B cell (primary cell): ENCODE results near the gene RGS3. TPM values are rescaled to one million over a fixed set of nuclear protein-coding genes. Genes with fewer than 3 reads are reported as not detected.

Source experiments
- ATAC-seq: fragments of 200-7000 bp; cut with Tn5 transposase; one replicate; pipeline ENCODE4 v1.10.0; 2021; ENCODE audit warnings: low read depth, mild to moderate bottlenecking, moderate number of reproducible peaks, moderate library complexity
- CTCF ChIA-PET: fragments of 350-600 bp; sonication (Branson Sonifier 250); formaldehyde crosslinking; loops from one replicate; lab custom pipeline; 2021; ENCODE audit warnings: antibody characterized with exemption, inconsistent platforms; lab: Charles Lee
- POLR2A ChIA-PET: fragments of 350-600 bp; sonication (Branson Sonifier 250); formaldehyde crosslinking; loops from one replicate; lab custom pipeline; 2021; ENCODE audit warnings: antibody characterized with exemption; lab: Charles Lee
- DNase-seq: peaks from one replicate; pipeline ENCODE4 v3.0.0; 2013
- H2AFZ ChIP-seq: 2 replicates; pipeline ENCODE4 v1.6.1; 2012; ENCODE audit warnings: mild to moderate bottlenecking, low read depth, low read length; ENCODE audit not compliant: insufficient read depth, poor library complexity, severe bottlenecking
- H3K27ac ChIP-seq, 2 donors: 1 replicate in 1 of 2; 2 replicates in 1 of 2; pipeline ENCODE4 v1.5.1; 2012 to 2013; ENCODE audit warnings: low read length in 2 of 2, mild to moderate bottlenecking in 2 of 2, moderate library complexity in 1 of 2
- H3K27me3 ChIP-seq, 4 experiments: fragments of 200-600 bp in 1 of 4; sonication (generic) in 1 of 4; replicated peaks in 1 of 4; 1 replicate in 2 of 4; 2 replicates in 2 of 4; pipeline versions ENCODE4 v1.6.1 to v1.7.0; 2013 to 2016; ENCODE audit warnings: low read length in 3 of 4, mild to moderate bottlenecking in 2 of 4, mixed read lengths in 1 of 4, moderate library complexity in 1 of 4; ENCODE audit not compliant: insufficient read depth in 4 of 4, control insufficient read depth in 3 of 4; ENCODE audit errors: control extremely low read depth in 1 of 4
- H3K36me3 ChIP-seq, 2 experiments: replicated peaks in 1 of 2; 1 replicate in 1 of 2; 2 replicates in 1 of 2; pipeline versions ENCODE4 v1.6.1 to v1.7.1; 2013; ENCODE audit warnings: low read length in 1 of 2; ENCODE audit not compliant: insufficient read depth in 2 of 2, control insufficient read depth in 1 of 2; ENCODE audit errors: control extremely low read depth in 1 of 2, extremely low read depth in 1 of 2
- H3K4me1 ChIP-seq, 2 donors: fragments of 200-600 bp in 1 of 2; sonication (generic) in 1 of 2; 1 replicate in 1 of 2; 2 replicates in 1 of 2; pipeline versions ENCODE4 v1.5.1 to v1.6.1; 2013 to 2017; ENCODE audit warnings: low read length in 2 of 2; ENCODE audit not compliant: control insufficient read depth in 2 of 2, insufficient read depth in 2 of 2
- H3K4me2 ChIP-seq: replicated peaks from 2 replicates; pipeline ENCODE3; 2012; ENCODE audit warnings: mild to moderate bottlenecking, low read depth, low read length; ENCODE audit not compliant: poor library complexity, severe bottlenecking
- H3K4me3 ChIP-seq, 5 experiments: fragments of 200-600 bp in 1 of 5; sonication (generic) in 1 of 5; 1 replicate in 3 of 5; 2 replicates in 2 of 5; pipeline versions ENCODE4 v1.5.1 to v1.7.0; 2011 to 2016; ENCODE audit warnings: low read length in 4 of 5, mild to moderate bottlenecking in 4 of 5, low read depth in 2 of 5, control low read depth in 1 of 5, moderate library complexity in 1 of 5; ENCODE audit not compliant: insufficient read depth in 1 of 5; ENCODE audit errors: control extremely low read depth in 1 of 5, extremely low read depth in 1 of 5
- H3K79me2 ChIP-seq: fragments of 200-600 bp; sonication (generic); one replicate; pipeline ENCODE4 v1.6.0; 2016; ENCODE audit warnings: low read length; ENCODE audit not compliant: control insufficient read depth, insufficient read depth
- H3K9ac ChIP-seq: fragments of 200-600 bp; sonication (generic); 2 replicates; pipeline ENCODE4 v1.6.1; 2017; ENCODE audit warnings: mild to moderate bottlenecking, low read length, moderate library complexity
- H3K9me3 ChIP-seq, 3 donors: one replicate each; pipeline versions ENCODE4 v1.6.1 to v1.7.1; 2013; ENCODE audit warnings: low read length in 2 of 3; ENCODE audit not compliant: control insufficient read depth in 2 of 3, insufficient read depth in 1 of 3; ENCODE audit errors: control extremely low read depth in 1 of 3
- H4K20me1 ChIP-seq: 2 replicates; pipeline ENCODE4 v1.6.0; 2012; ENCODE audit warnings: mild to moderate bottlenecking, low read length; ENCODE audit not compliant: insufficient read depth, control insufficient read depth, poor library complexity, severe bottlenecking
- H3K27ac Mint-ChIP-seq: one replicate; pipeline ENCODE4 v1.8.0; 2021; ENCODE audit warnings: mixed read lengths
- H3K27me3 Mint-ChIP-seq: one replicate; pipeline ENCODE4 v1.8.0; 2021; ENCODE audit warnings: mixed read lengths
- H3K4me1 Mint-ChIP-seq: one replicate; pipeline ENCODE4 v1.8.0; 2021; ENCODE audit warnings: mixed read lengths
- H3K4me3 Mint-ChIP-seq: one replicate; pipeline ENCODE4 v1.8.0; 2021; ENCODE audit warnings: mixed read lengths
- H3K9me3 Mint-ChIP-seq: one replicate; pipeline ENCODE4 v1.8.0; 2022; ENCODE audit warnings: mixed read lengths; ENCODE audit not compliant: insufficient read depth
- EZH2 ChIP-seq: IDR thresholded peaks from 2 replicates; pipeline ENCODE4 v1.6.1; 2012; ENCODE audit warnings: borderline replicate concordance, low read depth, mild to moderate bottlenecking, moderate library complexity, low read length; ENCODE audit not compliant: insufficient read depth, poor library complexity, severe bottlenecking
- WGBS: methylation state at CpG from one replicate; pipeline ENCODE4 v1.1.5; 2013; ENCODE audit warnings: missing lambda C conversion rate; ENCODE audit not compliant: insufficient coverage; 5-methylcytosine and 5-hydroxymethylcytosine counted together
- intact Hi-C: fragments of 100-400 bp; cut with micrococcal nuclease; formaldehyde crosslinking; loops from one replicate; pipeline ENCODE4 v1.10.0; 2022
- polyA plus RNA-seq: library from polyadenylated mRNA; depleted of rRNA; stranded (reverse); fragments of >200 nt; gene quantifications from 2 replicates; pipeline ENCODE4 v1.2.3, GENCODE V29; 2012
- total RNA-seq, 2 donors: library from RNA; stranded (reverse); fragments of 120-200 nt in 1 of 2; gene quantifications; 1 replicate in 1 of 2; 2 replicates in 1 of 2; pipeline versions ENCODE4 v1.2.3 to v1.2.4, GENCODE V29; 2013 to 2022
- TF ChIP-seq, protein P1 (sequence below): fragments of 200-600 bp; IDR thresholded peaks from one replicate; pipeline ENCODE4 v1.8.0; 2022; ENCODE audit warnings: antibody characterized with exemption, mild to moderate bottlenecking

Gene RGS3
- total and polyA plus RNA-seq, 2 donors (not counting 1 experiment from before 2014, with no cell fraction given) = 12.0 to 15.6 TPM

DNA sequence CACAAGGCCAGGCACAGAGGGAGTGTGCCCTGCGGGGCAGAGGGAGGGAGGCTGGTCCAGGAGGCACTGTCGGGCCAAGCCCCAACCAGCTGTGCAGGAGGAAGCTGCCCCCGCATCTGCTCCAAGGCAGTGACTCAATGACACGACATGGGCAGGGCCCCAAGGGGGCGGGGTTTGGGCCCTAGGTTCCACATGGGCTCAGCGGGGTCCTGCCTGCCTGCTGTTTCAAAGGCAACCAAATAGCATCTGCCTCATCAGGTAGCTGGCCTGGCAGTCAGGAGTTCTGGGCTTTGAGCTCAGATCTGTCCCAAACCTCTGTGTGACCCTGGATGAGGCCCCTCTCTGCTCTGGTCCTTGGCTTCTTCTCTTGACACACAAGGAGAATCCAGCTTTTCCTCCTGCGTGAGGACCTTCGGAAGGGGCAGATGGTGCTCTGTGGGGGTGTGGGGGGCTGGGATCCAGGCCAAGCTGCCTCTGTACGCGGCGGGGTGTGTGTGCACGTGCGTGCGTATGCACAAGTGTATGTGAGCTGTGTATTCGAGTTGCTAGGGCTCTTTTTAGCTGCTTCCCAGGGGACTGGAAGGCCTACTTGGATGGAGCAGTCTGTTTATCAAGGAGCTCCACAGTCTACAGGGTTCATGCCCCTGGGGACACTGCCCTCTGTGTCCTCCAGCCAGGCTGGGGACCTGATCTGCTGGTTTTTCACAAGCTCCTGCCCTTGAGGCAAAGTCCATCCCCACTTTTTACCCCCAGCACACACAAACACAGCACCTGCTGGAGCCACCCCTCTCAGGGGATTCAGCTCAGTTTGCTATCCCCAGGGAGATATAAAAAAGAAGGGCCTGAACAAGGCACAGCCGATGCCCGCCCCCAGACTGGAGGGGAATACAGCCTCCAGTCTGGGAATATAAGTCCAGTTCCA is 138.9 kb downstream of the RGS3 start:
- 28% methylated on average over 14 of the region's 17 CpGs for WGBS
- ChIA-PET POLR2A (interaction anchor here (1.1 kb wide), 1 partner anchor 20 kb away, joined by 3 read pairs; no protein-coding TSS in a partner anchor), CTCF (interaction anchor here (0.8 to 4.3 kb wide), 7 partner anchors 11 to 328 kb away, joined by 3 to 27 read pairs (median 7); no protein-coding TSS in a partner anchor)
- Mint-ChIP-seq H3K4me1 (peaks cover 19% of the 10 kb centered on the region), H3K27ac (no peak overlapping the region), H3K27me3 (no peaks in the 10 kb centered on the region), H3K4me3 (no peak overlapping the region), H3K9me3 (no peaks in the 10 kb centered on the region)
- ATAC-seq = peak; percentile 74
- Histone ChIP-seq H3K9ac (no peak overlapping the region), H3K36me3 (peaks cover 0 to 7% of the 10 kb centered on the region in 2 experiments), H3K27me3 (peaks cover 0 to 4% (median 0%) of the 10 kb centered on the region in 4 experiments), H3K79me2 (no peaks in the 10 kb centered on the region), H3K4me2 (no peak overlapping the region), H3K9me3 (peaks cover 0 to 4% (median 0%) of the 10 kb centered on the region in 3 donors), H3K27ac (no peak overlapping the region), H3K4me1 (peaks cover 0 to 15% of the 10 kb centered on the region in 2 donors), H4K20me1 (no peaks in the 10 kb centered on the region), H3K4me3 (no peak overlapping the region), H2AFZ (peak overlapping the region; percentile 18)
- peak; percentile 38 for DNase-seq
- TF ChIP-seq, protein P1, sequence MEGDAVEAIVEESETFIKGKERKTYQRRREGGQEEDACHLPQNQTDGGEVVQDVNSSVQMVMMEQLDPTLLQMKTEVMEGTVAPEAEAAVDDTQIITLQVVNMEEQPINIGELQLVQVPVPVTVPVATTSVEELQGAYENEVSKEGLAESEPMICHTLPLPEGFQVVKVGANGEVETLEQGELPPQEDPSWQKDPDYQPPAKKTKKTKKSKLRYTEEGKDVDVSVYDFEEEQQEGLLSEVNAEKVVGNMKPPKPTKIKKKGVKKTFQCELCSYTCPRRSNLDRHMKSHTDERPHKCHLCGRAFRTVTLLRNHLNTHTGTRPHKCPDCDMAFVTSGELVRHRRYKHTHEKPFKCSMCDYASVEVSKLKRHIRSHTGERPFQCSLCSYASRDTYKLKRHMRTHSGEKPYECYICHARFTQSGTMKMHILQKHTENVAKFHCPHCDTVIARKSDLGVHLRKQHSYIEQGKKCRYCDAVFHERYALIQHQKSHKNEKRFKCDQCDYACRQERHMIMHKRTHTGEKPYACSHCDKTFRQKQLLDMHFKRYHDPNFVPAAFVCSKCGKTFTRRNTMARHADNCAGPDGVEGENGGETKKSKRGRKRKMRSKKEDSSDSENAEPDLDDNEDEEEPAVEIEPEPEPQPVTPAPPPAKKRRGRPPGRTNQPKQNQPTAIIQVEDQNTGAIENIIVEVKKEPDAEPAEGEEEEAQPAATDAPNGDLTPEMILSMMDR = no peak
- TF ChIP-seq EZH2 = no peak
- intact Hi-C loops = no loop called here

GRCh38 chr9:113603048-113603375 is 139.5 kb downstream of the RGS3 start:
- H3K4me2 ChIP-seq = no peak overlapping the region
- no peak overlapping the region for H3K9ac ChIP-seq
- ATAC-seq = no peak
- TF ChIP-seq, protein P1 = no peak
- no peak for TF ChIP-seq EZH2
- peaks cover 0 to 4% (median 0%) of the 10 kb centered on the region in 3 donors for H3K9me3 ChIP-seq
- Mint-ChIP-seq H3K4me1 (peaks cover 19% of the 10 kb centered on the region), H3K27ac (no peak overlapping the region), H3K27me3 (no peaks in the 10 kb centered on the region), H3K9me3 (no peaks in the 10 kb centered on the region), H3K4me3 (no peak overlapping the region)
- no peak overlapping the region for H3K4me3 ChIP-seq
- no peak for DNase-seq
- H3K4me1 ChIP-seq = peaks cover 0 to 15% of the 10 kb centered on the region in 2 donors
- peak overlapping the region; percentile 18 for H2AFZ ChIP-seq
- no peaks in the 10 kb centered on the region for H3K79me2 ChIP-seq
- H3K27me3 ChIP-seq = peaks cover 0 to 4% (median 0%) of the 10 kb centered on the region in 4 experiments
- POLR2A ChIA-PET = interaction anchor here (1.1 kb wide), 1 partner anchor 20 kb away, joined by 3 read pairs; no protein-coding TSS in a partner anchor
- 75% methylated on average over 5 of the region's 8 CpGs for WGBS
- CTCF ChIA-PET = interaction anchor here (0.8 to 4.3 kb wide), 8 partner anchors 11 to 329 kb away, joined by 3 to 27 read pairs (median 6); no protein-coding TSS in a partner anchor
- H3K27ac ChIP-seq = no peak overlapping the region
- H3K36me3 ChIP-seq = peaks cover 0 to 1% of the 10 kb centered on the region in 2 experiments
- H4K20me1 ChIP-seq = no peaks in the 10 kb centered on the region
- intact Hi-C loops = no loop called here
